Measurements from ENCODE around the gene MS4A6E.
"Not testable (repeated sequence)": the region's sequence is repeated elsewhere in the genome, so short reads cannot be mapped to it uniquely, and the experiment has no call there.

Gene MS4A6E, protein sequence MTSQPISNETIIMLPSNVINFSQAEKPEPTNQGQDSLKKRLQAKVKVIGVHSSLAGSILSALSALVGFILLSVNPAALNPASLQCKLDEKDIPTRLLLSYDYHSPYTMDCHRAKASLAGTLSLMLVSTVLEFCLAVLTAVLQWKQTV

DNA sequence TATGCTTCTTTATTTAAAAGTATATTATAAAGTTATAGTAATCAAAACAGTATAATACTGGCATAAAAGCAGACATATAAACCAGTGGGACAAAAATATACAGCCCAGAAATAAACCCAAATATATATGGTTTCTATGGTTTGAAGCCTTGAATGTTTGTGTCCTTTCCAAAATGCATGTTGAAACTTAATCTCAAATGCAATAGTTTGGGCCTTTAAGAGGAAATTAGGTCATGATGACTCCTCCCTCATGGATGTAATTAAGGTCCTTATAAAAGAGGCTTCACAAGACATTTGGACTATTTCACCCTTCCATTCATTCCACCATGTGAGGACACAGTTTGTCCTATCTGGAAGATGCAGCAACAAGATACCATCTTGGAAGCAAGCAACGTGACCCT lies at the start of gene MS4A6E:
MS4A6E (plus strand) TSS at position 301 of the 400 bp plus-strand sequence. CDS start 7,641 bp downstream, outside the sequence.
- no peak for DNase-seq

- DNase-seq = no peak
Measured at GRCh38 chr11:60280412-60280811, 46.6 kb upstream of the MS4A6E start, which contains the start of gene MS4A4A. TSS of gene MS4A4A (plus strand) at chr11:60280666. CDS start at chr11:60280676, 10 bp downstream.

GRCh38 chr11:60281485-60281884 lies 45.6 kb upstream of the MS4A6E start:
- DNase-seq = no peak

GRCh38 chr11:60282286-60282685 lies 44.8 kb upstream of the MS4A6E start:
- no peak for DNase-seq

GRCh38 chr11:60285411-60286126 lies 41.5 kb upstream of the MS4A6E start:
- not testable (repeated sequence) for DNase-seq

- no peak for DNase-seq
Measured at GRCh38 chr11:60288531-60288930, 38.5 kb upstream of the MS4A6E start.

- DNase-seq = no peak
Measured at GRCh38 chr11:60292145-60292544, 34.9 kb upstream of the MS4A6E start.

GRCh38 chr11:60301178-60301577 lies 25.9 kb upstream of the MS4A6E start:
- DNase-seq = no peak

GRCh38 chr11:60301884-60302283 lies 25.2 kb upstream of the MS4A6E start:
- DNase-seq = not testable (repeated sequence)

DNA sequence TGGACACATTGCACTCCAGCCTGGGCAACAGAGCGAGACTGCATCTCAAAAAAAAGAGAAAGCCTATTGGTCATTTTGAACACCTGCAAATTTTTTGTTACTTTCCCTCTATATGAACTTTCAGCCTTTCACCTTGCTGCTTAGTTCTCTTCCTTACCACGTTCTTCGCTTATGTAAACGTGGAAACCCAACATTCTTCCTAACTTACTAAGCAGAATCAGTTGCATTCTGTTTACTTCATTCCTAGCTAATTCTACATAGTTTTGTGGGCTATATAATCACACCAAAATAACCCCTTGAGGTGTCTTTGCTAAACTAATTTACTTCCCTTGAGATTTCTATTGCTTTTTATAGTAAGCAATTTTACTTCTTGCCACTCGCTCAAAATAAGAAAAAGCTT lies 23.4 kb upstream of the MS4A6E start:
- DNase-seq = no peak

GRCh38 chr11:60305906-60306619 lies 21.0 kb upstream of the MS4A6E start:
- no peak for DNase-seq

DNA sequence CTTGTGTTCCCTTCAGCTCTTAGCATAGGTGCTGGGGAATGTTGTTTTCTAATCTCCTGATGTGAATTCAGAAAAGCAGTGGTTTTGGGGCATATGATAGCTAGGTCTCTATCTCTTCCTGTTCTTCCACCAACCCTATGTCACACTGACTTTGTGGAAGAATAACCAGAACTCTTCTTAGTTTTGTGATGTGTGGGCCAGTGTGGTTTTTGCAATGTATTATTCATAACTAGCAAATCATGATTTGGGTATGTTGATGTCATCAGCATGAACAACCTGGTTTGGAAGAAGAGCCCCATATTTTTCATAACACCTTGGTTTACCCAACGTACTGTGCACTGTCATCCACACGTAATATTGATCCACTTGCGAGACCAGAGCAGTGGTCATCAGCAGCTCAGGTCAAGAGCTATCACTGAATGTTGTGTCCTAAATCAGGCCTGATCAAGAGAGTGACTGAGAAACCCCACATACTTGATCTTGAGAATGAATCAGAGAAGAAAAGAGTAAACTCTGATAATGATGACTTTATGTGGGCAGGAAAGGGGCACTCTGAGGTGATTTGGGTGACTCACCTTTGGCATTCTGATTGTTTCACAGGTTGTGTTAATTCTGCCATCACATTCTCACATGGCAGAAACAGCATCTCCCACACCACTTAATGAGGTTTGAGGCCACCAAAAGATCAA lies 19.4 kb upstream of the MS4A6E start:
- DNase-seq = no peak

GRCh38 chr11:60310407-60310998 lies 16.6 kb upstream of the MS4A6E start:
- DNase-seq = no peak

- no peak for DNase-seq
Measured at GRCh38 chr11:60314635-60315321, 12.3 kb upstream of the MS4A6E start.

- no peak for DNase-seq
Measured at GRCh38 chr11:60315871-60316270, 11.2 kb upstream of the MS4A6E start.

- no peak for DNase-seq
Measured at GRCh38 chr11:60316317-60316716, 10.7 kb upstream of the MS4A6E start.

- no peak for DNase-seq
Measured at GRCh38 chr11:60318726-60319125, 8.3 kb upstream of the MS4A6E start.

DNA sequence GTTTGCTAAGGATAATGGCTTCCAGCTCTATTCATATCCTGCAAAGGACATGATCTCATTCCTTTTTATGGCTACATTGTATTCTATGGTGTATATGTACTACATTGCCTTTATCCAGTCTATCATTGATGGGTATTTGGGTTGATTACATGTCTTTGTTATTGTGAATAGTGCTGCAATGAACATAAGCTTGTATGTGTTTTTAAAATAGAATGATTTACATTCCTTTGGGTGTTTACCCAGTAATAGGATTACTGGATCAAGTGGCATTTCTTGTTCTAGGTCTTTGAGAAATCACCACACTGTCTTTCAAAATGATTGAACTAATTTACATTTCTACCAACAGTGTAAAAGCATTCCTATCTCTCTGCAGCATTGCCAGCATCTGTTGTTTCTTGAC lies 6.0 kb upstream of the MS4A6E start:
- DNase-seq = no peak

- DNase-seq = no peak
Measured at GRCh38 chr11:60328460-60328859, 1.4 kb downstream of the MS4A6E start.

DNA sequence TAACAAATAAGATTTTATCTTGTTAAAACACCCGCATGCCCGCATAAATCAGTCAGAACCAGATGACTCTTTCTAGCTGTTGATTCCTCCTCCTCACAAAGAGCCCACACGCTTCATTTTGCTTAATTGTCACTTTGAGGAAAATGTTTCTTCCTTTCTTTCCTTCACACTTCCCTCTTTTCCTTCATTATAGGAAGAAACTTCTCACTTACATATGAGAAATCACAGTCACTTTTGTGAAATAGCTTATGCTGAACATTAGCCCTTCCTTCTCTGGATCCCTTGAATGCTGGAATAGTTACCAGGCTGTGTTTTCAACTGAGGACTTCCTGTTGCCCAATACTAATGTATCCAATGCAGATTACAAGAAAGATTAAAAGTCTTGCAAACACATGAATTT lies 5.8 kb downstream of the MS4A6E start:
- no peak for DNase-seq

GRCh38 chr11:60334005-60334620 lies 7.1 kb downstream of the MS4A6E start:
- DNase-seq = peak; percentile 54
